HEK293 (cell line): ENCODE measurements around the gene ALOX5.

ENCODE experiments used
- CTCF ChIA-PET: fragments of 350-600 bp; formaldehyde crosslinking; extraction: SDS; loops from one replicate; lab custom pipeline; 2021; ENCODE audit warnings: antibody characterized with exemption; lab: Yijun Ruan, JAX
- POLR2A ChIA-PET: fragments of 300-600 bp; formaldehyde crosslinking; extraction: SDS; loops from one replicate; lab custom pipeline; 2020; ENCODE audit warnings: antibody characterized with exemption, inconsistent platforms; lab: Yijun Ruan, JAX
- H3K27ac ChIP-seq: fragments of 200-500 bp; sonication (Bioruptor generic); 2 replicates; pipeline ENCODE4 v1.5.1; 2014; ENCODE audit warnings: low read depth, low read length, control low read depth, inconsistent platforms; ENCODE audit errors: extremely low read depth
- H3K36me3 ChIP-seq, 2 experiments: fragments of 200-500 bp in 1 of 2; sonication (Bioruptor generic) in 1 of 2; 1 replicate in 1 of 2; 2 replicates in 1 of 2; pipeline ENCODE4 v1.5.1; 2014 to 2017; ENCODE audit warnings: inconsistent platforms in 2 of 2, low read length in 2 of 2; ENCODE audit not compliant: control insufficient read depth in 2 of 2, insufficient read depth in 1 of 2
- H3K4me1 ChIP-seq: fragments of 200-500 bp; sonication (Bioruptor generic); 2 replicates; pipeline ENCODE4 v1.5.1; 2014; ENCODE audit warnings: mild to moderate bottlenecking, low read length, inconsistent platforms; ENCODE audit not compliant: control insufficient read depth, insufficient read depth
- H3K4me3 ChIP-seq: 2 replicates; pipeline ENCODE4 v1.5.1; 2011; ENCODE audit warnings: low read depth, mild to moderate bottlenecking, control low read depth, low read length, moderate library complexity
- H3K9me3 ChIP-seq: fragments of 200-500 bp; sonication (Bioruptor generic); 2 replicates; pipeline ENCODE4 v1.5.1; 2014; ENCODE audit warnings: low read depth, low read length, inconsistent platforms; ENCODE audit not compliant: control insufficient read depth, insufficient read depth
- GFI1B ChIP-seq: fragments of 450-650 bp; formaldehyde crosslinking; IDR thresholded peaks from 2 replicates; pipeline ENCODE4 v1.5.1; 2016; ENCODE audit warnings: missing biosample characterization, missing genetic modification characterization
- REPIN1 ChIP-seq: fragments of 450-650 bp; formaldehyde crosslinking; IDR thresholded peaks from 2 replicates; pipeline ENCODE4 v1.5.1; 2017; ENCODE audit warnings: missing biosample characterization, missing genetic modification characterization, low read depth
- TCF7L2 ChIP-seq: IDR thresholded peaks from 2 replicates; pipeline ENCODE4 v1.6.1; 2011; ENCODE audit warnings: low read depth, mild to moderate bottlenecking, inconsistent platforms, low read length, moderate library complexity, borderline replicate concordance
- TRIM28 ChIP-seq: IDR thresholded peaks from 2 replicates; pipeline ENCODE4 v1.6.1; 2011; ENCODE audit warnings: low read length, control low read depth, borderline replicate concordance
- ZNF10 ChIP-seq: fragments of 450-650 bp; formaldehyde crosslinking; IDR thresholded peaks from 2 replicates; pipeline ENCODE4 v1.5.1; 2017; ENCODE audit warnings: missing biosample characterization, missing genetic modification characterization
- ZNF132 ChIP-seq: fragments of 450-650 bp; formaldehyde crosslinking; IDR thresholded peaks from 2 replicates; pipeline ENCODE4 v1.5.1; 2017; ENCODE audit warnings: missing biosample characterization, missing genetic modification characterization, borderline replicate concordance
- ZNF184 ChIP-seq: fragments of 450-650 bp; IDR thresholded peaks from 2 replicates; pipeline ENCODE4 v1.5.1; 2018; ENCODE audit warnings: missing biosample characterization, mild to moderate bottlenecking, missing genetic modification characterization
- ZNF23 ChIP-seq: fragments of 450-650 bp; formaldehyde crosslinking; IDR thresholded peaks from 2 replicates; pipeline ENCODE4 v1.5.1; 2016; ENCODE audit warnings: missing biosample characterization, missing genetic modification characterization, borderline replicate concordance
- ZNF324 ChIP-seq: fragments of 450-650 bp; formaldehyde crosslinking; IDR thresholded peaks from 2 replicates; pipeline ENCODE4 v1.5.1; 2016; ENCODE audit warnings: missing biosample characterization, missing genetic modification characterization
- ZNF366 ChIP-seq: fragments of 450-650 bp; formaldehyde crosslinking; conservative IDR thresholded peaks from 2 replicates; pipeline ENCODE4 v1.5.1; 2016; ENCODE audit warnings: missing biosample characterization, missing genetic modification characterization
- ZNF433 ChIP-seq: fragments of 450-650 bp; formaldehyde crosslinking; IDR thresholded peaks from 2 replicates; pipeline ENCODE4 v1.5.1; 2016; ENCODE audit warnings: missing biosample characterization, missing genetic modification characterization, low read depth
- ZNF558 ChIP-seq: fragments of 450-650 bp; formaldehyde crosslinking; IDR thresholded peaks from 2 replicates; pipeline ENCODE4 v1.5.1; 2016; ENCODE audit warnings: missing biosample characterization, missing genetic modification characterization
- ZNF560 ChIP-seq: fragments of 450-650 bp; formaldehyde crosslinking; IDR thresholded peaks from 2 replicates; pipeline ENCODE4 v1.5.1; 2017; ENCODE audit warnings: missing biosample characterization, missing genetic modification characterization, borderline replicate concordance
- ZNF585B ChIP-seq: fragments of 450-650 bp; formaldehyde crosslinking; IDR thresholded peaks from 2 replicates; pipeline ENCODE4 v1.5.1; 2016; ENCODE audit warnings: missing biosample characterization, missing genetic modification characterization
- ZNF629 ChIP-seq: fragments of 450-650 bp; formaldehyde crosslinking; IDR thresholded peaks from 2 replicates; pipeline ENCODE4 v1.5.1; 2017; ENCODE audit warnings: missing biosample characterization, missing genetic modification characterization
- ZNF692 ChIP-seq: fragments of 450-650 bp; formaldehyde crosslinking; IDR thresholded peaks from 2 replicates; pipeline ENCODE4 v1.5.1; 2016; ENCODE audit warnings: missing biosample characterization, missing genetic modification characterization
- ZNF768 ChIP-seq: fragments of 450-650 bp; formaldehyde crosslinking; IDR thresholded peaks from 2 replicates; pipeline ENCODE4 v1.5.1; 2018; ENCODE audit warnings: missing biosample characterization, mild to moderate bottlenecking, missing genetic modification characterization
- TF ChIP-seq, protein P1 (sequence below): fragments of 450-650 bp; formaldehyde crosslinking; IDR thresholded peaks from 2 replicates; pipeline ENCODE4 v1.5.1; 2016; ENCODE audit warnings: missing biosample characterization, missing genetic modification characterization
- TF ChIP-seq, protein P2 (sequence below): fragments of 450-650 bp; formaldehyde crosslinking; IDR thresholded peaks from 2 replicates; pipeline ENCODE4 v1.5.1; 2016; ENCODE audit warnings: missing biosample characterization, missing genetic modification characterization
- TF ChIP-seq, protein P3 (sequence below): fragments of 450-650 bp; formaldehyde crosslinking; IDR thresholded peaks from 2 replicates; pipeline ENCODE4 v1.5.1; 2016; ENCODE audit warnings: missing biosample characterization, missing genetic modification characterization

Gene ALOX5

GRCh38 chr10:45375716-45376231 lies 1.8 kb downstream of the ALOX5 start:
- Histone ChIP-seq H3K4me3 (no peak overlapping the region), H3K9me3 (no peaks in the 10 kb centered on the region), H3K27ac (no peak overlapping the region), H3K4me1 (no peaks in the 10 kb centered on the region; the same call in 1 of the 2 replicates), H3K36me3 (no peaks in the 10 kb centered on the region)
- ChIA-PET POLR2A (no interaction called here), CTCF (no interaction called here)
- TF ChIP-seq ZNF560 (no peak), TRIM28 (no peak)
- TF ChIP-seq, protein P1, sequence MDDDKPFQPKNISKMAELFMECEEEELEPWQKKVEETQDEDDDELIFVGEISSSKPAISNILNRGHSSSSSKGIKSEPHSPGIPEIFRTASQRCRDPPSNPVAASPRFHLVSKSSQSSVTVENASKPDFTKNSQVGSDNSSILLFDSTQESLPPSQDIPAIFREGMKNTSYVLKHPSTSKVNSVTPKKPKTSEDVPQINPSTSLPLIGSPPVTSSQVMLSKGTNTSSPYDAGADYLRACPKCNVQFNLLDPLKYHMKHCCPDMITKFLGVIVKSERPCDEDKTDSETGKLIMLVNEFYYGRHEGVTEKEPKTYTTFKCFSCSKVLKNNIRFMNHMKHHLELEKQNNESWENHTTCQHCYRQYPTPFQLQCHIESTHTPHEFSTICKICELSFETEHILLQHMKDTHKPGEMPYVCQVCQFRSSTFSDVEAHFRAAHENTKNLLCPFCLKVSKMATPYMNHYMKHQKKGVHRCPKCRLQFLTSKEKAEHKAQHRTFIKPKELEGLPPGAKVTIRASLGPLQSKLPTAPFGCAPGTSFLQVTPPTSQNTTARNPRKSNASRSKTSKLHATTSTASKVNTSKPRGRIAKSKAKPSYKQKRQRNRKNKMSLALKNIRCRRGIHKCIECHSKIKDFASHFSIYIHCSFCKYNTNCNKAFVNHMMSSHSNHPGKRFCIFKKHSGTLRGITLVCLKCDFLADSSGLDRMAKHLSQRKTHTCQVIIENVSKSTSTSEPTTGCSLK (tag by site-specific recombination), result no peak

DNA sequence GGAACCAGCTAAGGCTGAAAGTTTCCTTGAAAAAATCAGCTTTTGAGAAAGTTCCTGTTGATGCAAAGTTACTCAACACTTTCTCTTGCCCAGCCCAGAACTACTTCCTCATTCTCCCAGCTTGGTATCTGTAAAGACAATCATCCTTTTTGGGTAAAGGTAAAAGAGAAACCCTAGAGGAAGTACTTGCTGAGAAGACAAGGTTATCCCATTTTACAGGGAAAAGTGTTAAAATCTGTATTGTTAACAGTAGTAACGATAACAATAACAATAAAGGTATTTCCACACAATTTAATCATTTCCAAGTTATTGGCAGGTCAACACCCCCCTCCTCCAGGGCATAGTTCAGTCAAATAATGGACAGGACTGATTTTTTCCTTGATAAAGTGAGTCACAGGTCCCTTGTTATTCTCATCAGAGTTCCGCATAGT lies 2.4 kb downstream of the ALOX5 start:
- no peak for TF ChIP-seq TCF7L2
- TF ChIP-seq ZNF10, result no peak
- no peak for TF ChIP-seq ZNF184 (tag by site-specific recombination)
- TF ChIP-seq ZNF324 (tag by site-specific recombination), result no peak
- TF ChIP-seq, protein P2, sequence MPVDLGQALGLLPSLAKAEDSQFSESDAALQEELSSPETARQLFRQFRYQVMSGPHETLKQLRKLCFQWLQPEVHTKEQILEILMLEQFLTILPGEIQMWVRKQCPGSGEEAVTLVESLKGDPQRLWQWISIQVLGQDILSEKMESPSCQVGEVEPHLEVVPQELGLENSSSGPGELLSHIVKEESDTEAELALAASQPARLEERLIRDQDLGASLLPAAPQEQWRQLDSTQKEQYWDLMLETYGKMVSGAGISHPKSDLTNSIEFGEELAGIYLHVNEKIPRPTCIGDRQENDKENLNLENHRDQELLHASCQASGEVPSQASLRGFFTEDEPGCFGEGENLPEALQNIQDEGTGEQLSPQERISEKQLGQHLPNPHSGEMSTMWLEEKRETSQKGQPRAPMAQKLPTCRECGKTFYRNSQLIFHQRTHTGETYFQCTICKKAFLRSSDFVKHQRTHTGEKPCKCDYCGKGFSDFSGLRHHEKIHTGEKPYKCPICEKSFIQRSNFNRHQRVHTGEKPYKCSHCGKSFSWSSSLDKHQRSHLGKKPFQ (tag by site-specific recombination), result no peak
- TF ChIP-seq ZNF366 (tag by site-specific recombination), result no peak
- TF ChIP-seq ZNF433 (tag by site-specific recombination), result no peak
- TF ChIP-seq ZNF23 (tag by site-specific recombination), result no peak
- TF ChIP-seq ZNF558 (tag by site-specific recombination), result no peak
- TF ChIP-seq ZNF629 (tag by site-specific recombination), result no peak
- no peak for TF ChIP-seq REPIN1 (tag by site-specific recombination)
- TF ChIP-seq, protein P3, sequence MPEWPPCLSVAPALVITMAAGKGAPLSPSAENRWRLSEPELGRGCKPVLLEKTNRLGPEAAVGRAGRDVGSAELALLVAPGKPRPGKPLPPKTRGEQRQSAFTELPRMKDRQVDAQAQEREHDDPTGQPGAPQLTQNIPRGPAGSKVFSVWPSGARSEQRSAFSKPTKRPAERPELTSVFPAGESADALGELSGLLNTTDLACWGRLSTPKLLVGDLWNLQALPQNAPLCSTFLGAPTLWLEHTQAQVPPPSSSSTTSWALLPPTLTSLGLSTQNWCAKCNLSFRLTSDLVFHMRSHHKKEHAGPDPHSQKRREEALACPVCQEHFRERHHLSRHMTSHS (tag by site-specific recombination), result no peak
- no peak for TF ChIP-seq ZNF768 (tag by site-specific recombination)
- no peak for TF ChIP-seq ZNF692
- TF ChIP-seq ZNF132 (tag by site-specific recombination), result no peak
- TF ChIP-seq GFI1B (tag by site-specific recombination), result no peak
- no peak for TF ChIP-seq ZNF585B (tag by site-specific recombination)
- TF ChIP-seq, all 188 proteins: peak for 0
- Histone ChIP-seq H3K36me3 (no peaks in the 10 kb centered on the region), H3K9me3 (no peaks in the 10 kb centered on the region), H3K27ac (no peak overlapping the region), H3K4me3 (no peak overlapping the region), H3K4me1 (no peaks in the 10 kb centered on the region; the same call in 1 of the 2 replicates)
- CTCF ChIA-PET, result no interaction called here
- POLR2A ChIA-PET, result no interaction called here
